KOPT-K1 (cell line): ENCODE results near the gene SNX6.
"Not testable (repeated sequence)": the region's sequence is repeated elsewhere in the genome, so short reads cannot be mapped to it uniquely, and the experiment has no call there.

Experiments used
- H3K27ac ChIP-seq: fragments of 200-600 bp; sonication (generic); 2 replicates; pipeline ENCODE4 v1.5.1; 2016; ENCODE audit warnings: antibody characterized with exemption, mild to moderate bottlenecking, low read depth, low read length; ENCODE audit not compliant: poor library complexity, severe bottlenecking
- H3K36me3 ChIP-seq: fragments of 200-600 bp; sonication (generic); 2 replicates; pipeline ENCODE4 v1.5.1; 2017; ENCODE audit warnings: antibody characterized with exemption, mild to moderate bottlenecking, low read length, moderate library complexity; ENCODE audit not compliant: insufficient read depth
- H3K9me3 ChIP-seq: fragments of 200-600 bp; sonication (generic); 2 replicates; pipeline ENCODE4 v1.5.1; 2017; ENCODE audit warnings: antibody characterized with exemption, low read length, mild to moderate bottlenecking; ENCODE audit not compliant: insufficient read depth, poor library complexity, severe bottlenecking

The SNX6 gene

DNA sequence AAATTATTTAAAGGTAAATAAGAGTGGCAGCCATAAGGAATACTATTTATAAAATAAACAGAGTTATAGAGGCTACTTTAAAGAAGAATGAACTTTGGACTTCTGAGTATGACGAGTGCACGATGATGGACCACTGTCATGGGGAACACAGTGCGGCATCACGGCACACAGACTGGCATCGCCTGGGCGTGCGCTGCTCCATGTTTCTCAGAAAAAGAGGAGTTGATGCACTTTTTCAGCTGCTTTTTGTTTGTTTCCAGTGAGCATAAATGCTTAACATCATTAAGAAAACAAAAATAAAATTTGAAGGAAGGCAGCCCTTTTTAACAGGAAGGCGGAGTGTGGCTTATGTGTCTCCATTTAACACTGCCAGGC, 67.2 kb downstream of the SNX6 start:
- Histone ChIP-seq H3K36me3 (peaks cover 53% of the 10 kb centered on the region), H3K9me3 (no peaks in the 10 kb centered on the region), H3K27ac (no peak overlapping the region)

DNA sequence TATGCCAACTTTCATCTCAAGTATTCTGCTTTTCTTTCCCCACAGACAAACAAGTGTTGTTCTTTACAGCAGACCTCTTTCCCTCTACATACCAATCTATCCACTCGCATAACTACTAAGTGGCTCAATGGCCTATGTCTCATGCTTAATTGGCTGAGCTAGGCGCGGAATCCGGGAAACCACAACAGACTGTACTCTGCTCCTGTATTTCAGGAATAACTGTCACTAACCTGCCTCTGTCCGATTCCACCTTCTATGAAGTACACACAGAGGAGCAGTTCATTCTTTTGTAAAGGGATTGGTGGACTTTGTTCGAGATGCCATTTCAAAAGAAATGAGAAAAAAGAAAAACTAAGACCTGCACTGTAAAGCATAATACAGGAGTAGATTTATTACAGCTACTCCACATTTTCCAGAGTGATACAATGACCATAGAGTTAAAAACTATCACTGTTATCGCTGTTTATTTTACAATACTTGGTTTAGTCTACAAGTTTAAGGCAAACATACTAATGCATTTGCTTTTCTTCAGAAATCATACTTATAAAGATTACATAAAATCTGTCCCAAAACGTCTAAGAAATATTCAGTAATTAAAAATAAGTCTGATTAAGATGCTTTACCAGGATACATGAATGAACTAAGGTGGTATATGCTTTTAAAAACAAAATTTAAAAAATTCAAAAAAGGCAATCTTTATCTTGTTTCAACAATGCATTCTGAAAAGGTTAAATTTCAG, 67.7 kb downstream of the SNX6 start:
- peaks cover 47% of the 10 kb centered on the region for H3K36me3 ChIP-seq
- H3K27ac ChIP-seq, H3K9me3 ChIP-seq: not testable (repeated sequence)

DNA sequence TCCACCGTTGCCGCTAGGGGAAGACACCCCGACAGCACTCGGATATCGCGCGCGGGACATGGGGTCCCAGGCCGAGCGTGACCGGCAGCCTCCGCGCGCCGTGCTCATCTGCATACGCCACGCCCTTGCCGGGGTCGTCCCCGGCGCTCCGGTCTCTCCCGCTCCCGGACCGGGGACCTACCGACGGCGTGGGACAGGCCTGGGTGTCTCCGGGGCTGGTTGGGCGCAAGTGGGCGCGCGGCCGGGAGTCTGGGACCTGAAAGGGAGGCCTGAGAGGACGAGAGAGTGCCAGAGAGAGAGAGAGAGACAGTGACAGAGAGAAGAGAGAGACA, 73.5 kb downstream of the SNX6 start:
- H3K36me3 ChIP-seq, H3K27ac ChIP-seq: not testable (repeated sequence)

GRCh38 chr14:34555583-34556497, 74.1 kb downstream of the SNX6 start:
- not testable (repeated sequence) for H3K36me3 ChIP-seq, H3K9me3 ChIP-seq, H3K27ac ChIP-seq

More for the DNA sequence above, 73.5 kb downstream of the SNX6 start:
- not testable (repeated sequence) for H3K9me3 ChIP-seq

DNA sequence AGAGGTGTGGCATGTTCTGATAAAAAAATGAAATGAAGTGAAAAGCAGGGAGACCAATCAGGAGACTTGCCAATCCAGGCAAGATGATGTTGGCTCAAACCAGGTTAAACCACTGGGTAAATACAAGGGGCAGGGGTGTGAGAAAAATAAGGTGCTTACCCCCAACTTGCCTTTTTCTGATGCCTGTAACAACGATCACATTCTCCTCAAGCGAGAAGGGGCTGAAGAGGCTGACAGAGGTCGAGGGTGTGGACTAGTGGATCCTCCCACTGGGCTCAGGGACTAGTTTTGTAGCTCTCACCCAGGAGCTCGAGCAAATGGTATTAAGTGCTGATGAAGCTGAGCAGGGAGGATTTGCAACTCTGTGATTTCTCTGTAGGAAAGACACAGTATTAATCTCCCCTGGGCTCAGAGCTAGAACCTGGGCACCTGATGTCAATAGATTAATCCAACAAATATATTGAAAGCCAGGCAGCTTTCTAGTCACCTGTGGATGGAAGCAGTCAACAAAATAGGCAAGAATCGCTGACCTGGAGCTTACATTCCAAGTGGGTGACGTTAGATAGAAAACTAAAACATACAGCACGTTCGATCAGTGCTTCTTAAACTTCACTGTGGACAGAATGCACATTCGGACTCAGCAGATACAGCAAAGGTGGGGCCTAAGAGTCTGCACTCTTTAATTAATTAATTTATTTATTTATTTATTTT, 75.3 kb downstream of the SNX6 start:
- Histone ChIP-seq H3K27ac (no peak overlapping the region), H3K9me3 (no peaks in the 10 kb centered on the region), H3K36me3 (no peaks in the 10 kb centered on the region)

DNA sequence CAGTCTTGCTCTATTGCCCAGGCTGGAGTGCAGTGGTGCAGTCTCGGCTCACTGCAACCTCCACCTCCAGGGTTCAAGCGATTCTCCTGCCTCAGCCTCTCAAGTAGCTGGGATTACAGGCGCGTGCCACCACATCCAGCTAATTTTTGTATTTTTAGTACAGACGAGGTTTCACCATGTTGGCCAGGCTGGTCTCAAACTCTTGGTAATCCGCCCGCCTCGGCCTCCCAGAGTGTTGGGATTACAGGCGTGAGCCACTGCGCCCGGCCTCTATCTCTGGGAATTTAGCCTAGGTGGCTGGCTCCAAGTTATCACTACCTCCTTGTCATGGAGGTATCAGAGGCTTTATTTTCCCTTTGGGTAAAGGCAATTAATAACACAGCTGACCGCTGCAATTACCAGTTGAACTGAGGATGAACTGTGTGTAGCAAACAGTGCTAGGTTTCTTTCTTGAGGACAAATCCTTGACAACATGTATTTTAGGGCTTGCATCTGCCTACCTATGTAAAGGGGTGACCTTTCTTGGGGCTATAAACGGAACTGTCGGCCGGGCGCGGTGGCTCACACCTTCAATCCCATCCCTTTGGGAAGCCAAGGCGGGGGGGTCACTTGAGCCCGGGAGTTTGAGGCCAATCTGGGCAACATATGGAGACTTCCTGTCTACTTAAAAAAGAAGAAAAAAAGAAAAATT, 80.5 kb downstream of the SNX6 start:
- not testable (repeated sequence) for H3K27ac ChIP-seq, H3K36me3 ChIP-seq, H3K9me3 ChIP-seq

- Histone ChIP-seq H3K36me3 (no peaks in the 10 kb centered on the region), H3K27ac (no peak overlapping the region), H3K9me3 (no peaks in the 10 kb centered on the region)
Observed at GRCh38 chr14:34548472-34548981, 81.4 kb downstream of the SNX6 start.

DNA sequence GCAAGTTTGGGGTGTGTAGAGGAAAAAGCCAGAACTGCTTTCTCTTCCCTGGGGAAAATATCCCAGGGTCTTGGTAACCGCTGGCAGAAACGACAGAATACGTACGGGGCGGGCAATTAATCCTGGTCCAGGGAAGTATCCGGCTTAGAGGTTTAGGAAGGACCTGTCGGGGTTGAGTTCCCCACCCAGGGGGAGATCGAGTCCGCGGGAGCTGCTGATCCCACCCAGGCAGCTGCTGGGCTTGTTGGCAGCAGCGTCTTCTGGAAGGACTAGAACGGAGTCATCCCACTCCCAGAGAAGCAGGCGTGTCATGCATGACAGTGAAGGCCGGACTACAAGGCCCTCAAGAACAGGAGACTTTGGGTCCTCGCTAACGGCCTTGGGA, 82.8 kb downstream of the SNX6 start:
- H3K9me3 ChIP-seq, H3K27ac ChIP-seq, H3K36me3 ChIP-seq: not testable (repeated sequence)

GRCh38 chr14:34546272-34547135, 83.4 kb downstream of the SNX6 start:
- not testable (repeated sequence) for H3K9me3 ChIP-seq, H3K36me3 ChIP-seq

DNA sequence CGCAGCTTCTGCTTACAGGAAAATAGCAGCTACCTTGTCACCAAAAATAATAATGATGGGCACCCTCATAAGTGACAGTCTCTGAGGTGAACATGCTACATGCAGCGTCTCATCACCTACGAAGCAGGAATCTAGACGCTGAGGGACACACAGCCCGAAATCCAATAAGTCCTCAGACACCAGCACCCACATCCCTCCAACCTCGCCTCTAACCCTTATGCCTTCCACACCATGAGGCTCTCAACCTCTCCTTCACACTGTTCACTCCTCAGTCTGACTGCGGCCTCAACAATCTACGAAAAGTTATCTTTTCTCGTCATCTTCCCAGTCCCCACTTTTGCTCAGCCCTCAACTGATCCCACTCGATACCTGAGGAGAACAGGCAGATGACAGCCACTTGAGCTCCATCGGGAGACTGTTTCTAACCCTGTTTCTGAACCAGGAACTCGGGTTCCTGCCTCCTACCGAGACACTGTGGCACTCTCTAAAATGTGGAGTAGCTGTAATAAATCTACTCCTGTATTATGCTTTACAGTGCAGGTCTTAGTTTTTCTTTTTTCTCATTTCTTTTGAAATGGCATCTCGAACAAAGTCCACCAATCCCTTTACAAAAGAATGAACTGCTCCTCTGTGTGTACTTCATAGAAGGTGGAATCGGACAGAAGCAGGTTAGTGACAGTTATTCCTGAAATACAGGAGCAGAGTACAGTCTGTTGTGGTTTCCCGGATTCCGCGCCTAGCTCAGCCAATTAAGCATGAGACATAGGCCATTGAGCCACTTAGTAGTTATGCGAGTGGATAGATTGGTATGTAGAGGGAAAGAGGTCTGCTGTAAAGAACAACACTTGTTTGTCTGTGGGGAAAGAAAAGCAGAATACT, 89.5 kb downstream of the SNX6 start:
- Histone ChIP-seq H3K27ac (peak overlapping the region; percentile 63), H3K36me3 (peaks cover 18% of the 10 kb centered on the region)
- H3K9me3 ChIP-seq: not testable (repeated sequence)

More at GRCh38 chr14:34546272-34547135, 83.4 kb downstream of the SNX6 start:
- not testable (repeated sequence) for H3K27ac ChIP-seq

DNA sequence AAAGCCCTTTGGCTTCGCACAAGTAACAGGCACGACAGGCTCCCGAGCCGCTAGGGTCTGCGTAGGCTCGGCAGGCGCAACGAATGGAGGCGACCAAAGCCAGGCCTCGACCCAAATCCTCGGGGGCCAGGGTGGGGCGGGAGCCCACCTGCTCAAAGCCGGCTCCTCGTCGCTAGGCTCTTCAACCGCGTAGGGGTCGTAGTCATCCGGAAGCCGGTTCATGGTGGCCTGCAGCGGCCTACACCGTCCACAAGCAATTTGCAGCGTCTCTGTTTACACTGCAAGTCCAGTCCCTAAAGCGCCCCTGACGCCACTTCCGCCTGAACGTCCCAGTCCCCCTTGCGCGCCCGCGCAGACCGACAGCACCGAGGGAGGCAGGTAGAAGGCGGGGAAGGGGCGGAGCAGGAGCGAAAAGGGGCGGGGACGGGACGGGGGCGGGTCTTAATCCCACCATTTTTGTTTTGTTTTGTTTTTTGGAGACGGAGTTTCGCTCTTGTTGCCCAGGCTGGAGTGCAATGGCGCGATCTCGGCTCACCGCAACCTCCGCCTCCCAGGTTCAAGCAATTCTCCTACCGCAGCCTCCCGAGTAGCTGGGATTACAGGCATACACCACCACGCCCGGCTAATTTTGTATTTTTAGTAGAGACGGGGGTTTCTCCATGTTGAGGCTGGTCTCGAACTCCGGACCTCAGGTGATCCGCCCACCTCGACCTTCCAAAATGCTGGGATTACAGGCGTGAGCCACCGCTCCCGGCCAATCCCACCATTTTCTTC, 90.4 kb downstream of the SNX6 start, which contains the start of gene EAPP:
TSS of gene EAPP (minus strand) at position 295 of the 774 bp plus-strand sequence. CDS start at position 222, 73 bp downstream.
- peak within 1 kb of the TSS; percentile 63 for H3K27ac ChIP-seq
- H3K36me3 ChIP-seq: peaks cover 20% of the 10 kb centered on the region
- no peaks in the 10 kb centered on the region for H3K9me3 ChIP-seq

GRCh38 chr14:34538871-34539406, 91.0 kb downstream of the SNX6 start:
- no peaks in the 10 kb centered on the region for H3K9me3 ChIP-seq
- H3K36me3 ChIP-seq: peaks cover 26% of the 10 kb centered on the region
- H3K27ac ChIP-seq: peak overlapping the region; percentile 63
